ENCODE data around the gene MRE11. TPM values are rescaled to one million over a fixed set of nuclear protein-coding genes. Genes with fewer than 3 reads are reported as not detected.

The MRE11 gene
- total and polyA plus RNA-seq, 9 of the 15 experiments (the other 6 are each of a cell fraction or from before 2014, with no cell fraction given), result 18.3 to 45.2 (median 29.1) TPM

DNA sequence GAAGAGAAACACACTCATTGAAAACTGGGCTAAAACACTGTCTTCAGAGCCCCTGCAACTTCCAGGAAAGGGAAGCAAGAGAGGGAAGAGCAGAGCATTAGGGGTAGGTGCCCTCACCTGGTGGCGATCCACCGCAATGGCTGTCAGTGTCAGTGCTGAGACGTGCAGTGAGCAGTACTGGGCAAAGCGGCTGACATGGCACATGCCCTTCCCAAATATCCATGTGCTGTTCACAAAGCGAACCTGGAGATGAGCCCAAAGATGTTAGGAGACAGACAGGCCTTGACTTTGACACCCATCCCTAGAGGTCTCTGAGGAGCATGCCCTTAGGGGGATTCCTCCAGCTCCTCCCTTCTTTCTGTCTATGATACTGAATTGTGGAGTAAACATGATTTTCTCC is 97.4 kb downstream of the MRE11 start:
- no peak overlapping the region for H3K9ac ChIP-seq (ENCODE audit: insufficient read depth in 1 of 2, low read depth in 2 of 2, low read length in 2 of 2)
- H3K27ac ChIP-seq (ENCODE audit: extremely low read depth, low read depth, low read length), result no peak overlapping the region
- H3K36me3 ChIP-seq (ENCODE audit: control insufficient read depth, insufficient read depth, low read length), result no peaks in the 10 kb centered on the region
- H4K20me1 ChIP-seq (replicated peaks; ENCODE audit: control insufficient read depth, insufficient read depth, low read length), result no peaks in the 10 kb centered on the region
- ChIA-PET POLR2A (no interaction called here), CTCF (ENCODE audit: low intra/inter-chr PET ratio) (no interaction called here)
- no peaks in the 10 kb centered on the region for H3K9me1 ChIP-seq (ENCODE audit: control insufficient read depth, insufficient read depth, low read length)
- intact Hi-C loops (cut with micrococcal nuclease) (no loop called here), in situ Hi-C loops (cut with MboI) (no loop called here)
- BruUV-seq (replicated peaks), result no TSS peak
- FAIRE-seq (no peak), DNase-seq (ENCODE audit: extremely low read depth in 1 of 4, low spot score in 3 of 4) (no peak), ATAC-seq (no peak)
- H3K9me3 ChIP-seq (replicated peaks; ENCODE audit: control insufficient read depth, insufficient read depth, low read depth, low read length), result no peaks in the 10 kb centered on the region
- no peak overlapping the region for H3K4me3 ChIP-seq
- H3K4me2 ChIP-seq (ENCODE audit: insufficient read depth, low read length), result no peak overlapping the region
- no peak overlapping the region for H2AFZ ChIP-seq (ENCODE audit: low read depth, low read length)
- peaks cover 0 to 6% of the 10 kb centered on the region in 2 experiments; a peak in 3 of 5 replicates for H3K4me1 ChIP-seq (replicated peaks in 1 of 2; ENCODE audit: control insufficient read depth in 2 of 2, insufficient read depth in 2 of 2, low read length in 2 of 2)
- peaks cover 9 to 40% of the 10 kb centered on the region in 2 experiments; a peak in 4 of 5 replicates for H3K27me3 ChIP-seq (ENCODE audit: control insufficient read depth in 2 of 2, insufficient read depth in 2 of 2, low read length in 2 of 2)
- WGBS (ENCODE audit: insufficient coverage, low coverage, missing lambda C conversion rate), result 0% methylated on average over 5 of the region's 5 CpGs
- no peaks in the 10 kb centered on the region for H3K79me2 ChIP-seq (ENCODE audit: control insufficient read depth, insufficient read depth, low read length)
- TF ChIP-seq, protein P1, sequence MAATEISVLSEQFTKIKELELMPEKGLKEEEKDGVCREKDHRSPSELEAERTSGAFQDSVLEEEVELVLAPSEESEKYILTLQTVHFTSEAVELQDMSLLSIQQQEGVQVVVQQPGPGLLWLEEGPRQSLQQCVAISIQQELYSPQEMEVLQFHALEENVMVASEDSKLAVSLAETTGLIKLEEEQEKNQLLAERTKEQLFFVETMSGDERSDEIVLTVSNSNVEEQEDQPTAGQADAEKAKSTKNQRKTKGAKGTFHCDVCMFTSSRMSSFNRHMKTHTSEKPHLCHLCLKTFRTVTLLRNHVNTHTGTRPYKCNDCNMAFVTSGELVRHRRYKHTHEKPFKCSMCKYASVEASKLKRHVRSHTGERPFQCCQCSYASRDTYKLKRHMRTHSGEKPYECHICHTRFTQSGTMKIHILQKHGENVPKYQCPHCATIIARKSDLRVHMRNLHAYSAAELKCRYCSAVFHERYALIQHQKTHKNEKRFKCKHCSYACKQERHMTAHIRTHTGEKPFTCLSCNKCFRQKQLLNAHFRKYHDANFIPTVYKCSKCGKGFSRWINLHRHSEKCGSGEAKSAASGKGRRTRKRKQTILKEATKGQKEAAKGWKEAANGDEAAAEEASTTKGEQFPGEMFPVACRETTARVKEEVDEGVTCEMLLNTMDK (IDR thresholded peaks at IDR 0.05; ENCODE audit: borderline replicate concordance, insufficient read depth, low read depth, low read length, poor library complexity, severe bottlenecking), result no peak
- TF ChIP-seq, protein P2, sequence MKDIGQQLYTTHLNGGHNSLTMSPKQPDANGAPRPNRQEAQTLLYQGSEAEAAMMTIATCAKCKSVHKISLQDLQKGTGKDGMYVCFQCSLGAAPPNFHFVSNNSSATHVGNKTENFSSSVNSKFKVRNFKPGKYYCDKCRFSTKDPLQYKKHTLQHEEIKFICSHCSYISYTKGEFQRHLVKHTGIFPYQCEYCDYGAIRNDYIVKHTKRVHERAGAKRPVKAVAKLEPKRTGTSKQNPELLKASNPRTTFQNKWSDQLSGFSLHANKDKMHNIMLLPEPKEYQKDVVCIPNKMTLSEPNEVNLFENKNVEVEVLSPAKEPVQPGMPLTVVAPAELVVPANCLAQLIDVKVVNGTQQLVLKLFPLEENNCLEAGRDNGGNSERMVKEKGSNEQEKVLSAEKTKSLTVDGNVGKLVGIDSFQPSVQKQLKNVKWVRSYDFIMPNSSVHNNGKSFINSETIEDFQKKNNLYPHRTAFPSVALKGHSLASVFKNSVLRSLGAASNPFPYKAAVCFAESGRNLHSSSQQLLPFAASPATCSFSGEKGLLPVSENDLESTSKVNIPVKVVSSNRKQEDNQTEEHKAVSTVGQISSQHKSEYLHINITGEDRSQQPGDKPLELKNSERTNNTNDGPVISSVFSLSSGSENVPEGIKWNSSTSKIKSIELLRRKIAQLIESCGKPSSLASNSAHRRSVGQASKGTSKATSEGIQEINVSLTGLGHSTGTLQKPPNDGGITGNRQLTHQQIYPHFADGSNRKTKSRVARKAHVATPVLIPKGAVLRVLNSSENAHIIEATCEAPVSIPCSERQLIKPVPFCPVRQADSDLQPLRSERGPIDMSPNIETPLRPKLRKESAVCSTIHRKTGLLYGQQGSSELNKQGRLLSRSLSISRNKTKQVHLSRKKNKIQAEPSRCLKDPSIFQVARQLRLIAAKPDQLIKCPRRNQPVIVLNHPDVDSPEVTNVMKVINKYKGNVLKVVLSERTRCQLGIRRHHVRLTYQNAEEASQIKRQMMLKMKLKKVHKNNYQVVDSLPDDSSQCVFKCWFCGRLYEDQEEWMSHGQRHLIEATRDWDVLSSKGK (CRISPR knock-in tag; IDR thresholded peaks at IDR 0.05), result no peak
- TF ChIP-seq TAF1 (IDR thresholded peaks at IDR 0.05; ENCODE audit: control insufficient read depth, extremely low read depth, insufficient read depth, low read length, severe bottlenecking), result no peak
- TF ChIP-seq COPS2 (conservative IDR thresholded peaks at IDR 0.05), result no peak
- TF ChIP-seq, protein P3, sequence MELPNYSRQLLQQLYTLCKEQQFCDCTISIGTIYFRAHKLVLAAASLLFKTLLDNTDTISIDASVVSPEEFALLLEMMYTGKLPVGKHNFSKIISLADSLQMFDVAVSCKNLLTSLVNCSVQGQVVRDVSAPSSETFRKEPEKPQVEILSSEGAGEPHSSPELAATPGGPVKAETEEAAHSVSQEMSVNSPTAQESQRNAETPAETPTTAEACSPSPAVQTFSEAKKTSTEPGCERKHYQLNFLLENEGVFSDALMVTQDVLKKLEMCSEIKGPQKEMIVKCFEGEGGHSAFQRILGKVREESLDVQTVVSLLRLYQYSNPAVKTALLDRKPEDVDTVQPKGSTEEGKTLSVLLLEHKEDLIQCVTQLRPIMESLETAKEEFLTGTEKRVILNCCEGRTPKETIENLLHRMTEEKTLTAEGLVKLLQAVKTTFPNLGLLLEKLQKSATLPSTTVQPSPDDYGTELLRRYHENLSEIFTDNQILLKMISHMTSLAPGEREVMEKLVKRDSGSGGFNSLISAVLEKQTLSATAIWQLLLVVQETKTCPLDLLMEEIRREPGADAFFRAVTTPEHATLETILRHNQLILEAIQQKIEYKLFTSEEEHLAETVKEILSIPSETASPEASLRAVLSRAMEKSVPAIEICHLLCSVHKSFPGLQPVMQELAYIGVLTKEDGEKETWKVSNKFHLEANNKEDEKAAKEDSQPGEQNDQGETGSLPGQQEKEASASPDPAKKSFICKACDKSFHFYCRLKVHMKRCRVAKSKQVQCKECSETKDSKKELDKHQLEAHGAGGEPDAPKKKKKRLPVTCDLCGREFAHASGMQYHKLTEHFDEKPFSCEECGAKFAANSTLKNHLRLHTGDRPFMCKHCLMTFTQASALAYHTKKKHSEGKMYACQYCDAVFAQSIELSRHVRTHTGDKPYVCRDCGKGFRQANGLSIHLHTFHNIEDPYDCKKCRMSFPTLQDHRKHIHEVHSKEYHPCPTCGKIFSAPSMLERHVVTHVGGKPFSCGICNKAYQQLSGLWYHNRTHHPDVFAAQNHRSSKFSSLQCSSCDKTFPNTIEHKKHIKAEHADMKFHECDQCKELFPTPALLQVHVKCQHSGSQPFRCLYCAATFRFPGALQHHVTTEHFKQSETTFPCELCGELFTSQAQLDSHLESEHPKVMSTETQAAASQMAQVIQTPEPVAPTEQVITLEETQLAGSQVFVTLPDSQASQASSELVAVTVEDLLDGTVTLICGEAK (IDR thresholded peaks at IDR 0.05), result no peak
- TF ChIP-seq, protein P3 (CRISPR knock-in tag; IDR thresholded peaks at IDR 0.05), result no peak

All from K562 (cell line).